Body of pancreas (tissue), 4 donors: ENCODE data around the gene GARRE1.

Experiments used
- POLR2A ChIP-seq, 3 donors: fragments of 450-650 bp; IDR thresholded peaks; one replicate each; pipeline ENCODE4 v1.6.1; 2016; ENCODE audit warnings: antibody characterized with exemption in 3 of 3, mild to moderate bottlenecking in 2 of 3
- TF ChIP-seq, protein P1 (sequence below), 7 experiments: fragments of 450-650 bp in 4 of 7; fragments of 200-600 bp in 3 of 7; sonication (generic) in 3 of 7; IDR thresholded peaks; one replicate each; pipeline ENCODE4 v1.5.1; 2016 to 2019; ENCODE audit warnings: antibody characterized with exemption in 7 of 7

DNA sequence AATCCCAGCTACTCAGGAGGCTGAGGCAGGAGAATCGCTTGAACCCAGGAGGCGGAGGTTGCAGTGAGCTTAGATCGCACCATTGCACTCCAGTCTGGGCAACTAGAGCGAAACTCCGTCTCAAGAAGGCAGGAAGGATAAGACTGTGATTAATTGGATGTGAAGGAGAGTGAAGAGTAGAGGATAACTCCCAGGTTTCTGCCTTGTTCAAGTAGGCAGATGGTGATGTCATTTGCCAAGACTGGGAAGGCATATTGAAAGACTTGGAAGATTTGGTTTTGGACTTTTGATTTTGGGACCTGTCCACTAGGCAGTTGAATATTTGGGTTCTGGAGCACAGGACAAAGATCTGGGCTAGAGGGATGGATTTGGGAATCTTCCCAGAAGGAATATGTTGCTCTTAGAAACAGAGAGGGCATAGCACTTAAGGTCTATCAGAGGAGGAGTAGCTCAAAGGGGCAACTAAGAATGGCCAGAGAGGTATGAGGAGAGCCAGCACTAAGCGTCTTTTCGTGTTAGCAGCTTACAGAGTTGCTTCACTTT is 20.0 kb downstream of the GARRE1 start:
- TF ChIP-seq, protein P1, sequence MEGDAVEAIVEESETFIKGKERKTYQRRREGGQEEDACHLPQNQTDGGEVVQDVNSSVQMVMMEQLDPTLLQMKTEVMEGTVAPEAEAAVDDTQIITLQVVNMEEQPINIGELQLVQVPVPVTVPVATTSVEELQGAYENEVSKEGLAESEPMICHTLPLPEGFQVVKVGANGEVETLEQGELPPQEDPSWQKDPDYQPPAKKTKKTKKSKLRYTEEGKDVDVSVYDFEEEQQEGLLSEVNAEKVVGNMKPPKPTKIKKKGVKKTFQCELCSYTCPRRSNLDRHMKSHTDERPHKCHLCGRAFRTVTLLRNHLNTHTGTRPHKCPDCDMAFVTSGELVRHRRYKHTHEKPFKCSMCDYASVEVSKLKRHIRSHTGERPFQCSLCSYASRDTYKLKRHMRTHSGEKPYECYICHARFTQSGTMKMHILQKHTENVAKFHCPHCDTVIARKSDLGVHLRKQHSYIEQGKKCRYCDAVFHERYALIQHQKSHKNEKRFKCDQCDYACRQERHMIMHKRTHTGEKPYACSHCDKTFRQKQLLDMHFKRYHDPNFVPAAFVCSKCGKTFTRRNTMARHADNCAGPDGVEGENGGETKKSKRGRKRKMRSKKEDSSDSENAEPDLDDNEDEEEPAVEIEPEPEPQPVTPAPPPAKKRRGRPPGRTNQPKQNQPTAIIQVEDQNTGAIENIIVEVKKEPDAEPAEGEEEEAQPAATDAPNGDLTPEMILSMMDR (IDR thresholded peaks at IDR 0.05), result no peak
- no peak for TF ChIP-seq POLR2A (IDR thresholded peaks at IDR 0.05)
